ENCODE results near the gene PARD3B. TPM values are rescaled to one million over a fixed set of nuclear protein-coding genes. Genes with fewer than 3 reads are reported as not detected.

The PARD3B gene
- total RNA-seq, 2 donors from 2014 or later: 15.0 to 17.8 TPM

GRCh38 chr2:205087862-205088261 lies 542.6 kb downstream of the PARD3B start:
- no peak overlapping the region for H3K27ac ChIP-seq
- DNase-seq (no peak), ATAC-seq (no peak)
- no peak overlapping the region for H3K4me3 ChIP-seq
- 91 to 96% methylated on average over 4 of the region's 4 CpGs for WGBS, 2 donors
- no peaks in the 10 kb centered on the region for H3K27me3 ChIP-seq
- TF ChIP-seq CTCF (IDR thresholded peaks at IDR 0.05): no peak
- intact Hi-C loops (cut with DNase I): no loop called here
- no peaks in the 10 kb centered on the region for H3K4me1 ChIP-seq
- H3K36me3 ChIP-seq (replicated peaks in 1 of 2; ENCODE audit: insufficient read depth in 1 of 2, low read depth in 2 of 2): no peaks in the 10 kb centered on the region
- no peaks in the 10 kb centered on the region for H3K9me3 ChIP-seq

DNA sequence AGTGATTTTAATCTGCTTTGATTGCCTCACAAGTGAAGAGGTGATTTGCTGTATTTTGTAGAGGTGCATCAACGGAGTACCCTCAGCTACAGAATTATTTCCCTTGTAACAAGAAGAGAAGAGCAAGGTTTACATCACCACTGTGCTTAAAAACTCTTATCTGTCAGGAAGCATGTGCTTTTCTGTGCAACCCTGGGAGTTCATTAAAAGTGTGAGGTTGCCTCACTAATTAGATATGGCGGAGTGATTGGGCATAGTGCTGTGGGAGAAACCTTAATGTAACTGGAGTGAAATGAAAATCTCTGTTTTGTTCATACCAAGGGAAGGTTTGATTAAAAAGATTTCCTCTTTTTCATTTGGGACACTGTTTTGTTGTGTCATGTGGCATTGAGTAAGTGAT lies 544.7 kb downstream of the PARD3B start:
- intact Hi-C loops (cut with DNase I): no loop called here
- ATAC-seq: no peak
- no peak overlapping the region for H3K4me3 ChIP-seq

DNA sequence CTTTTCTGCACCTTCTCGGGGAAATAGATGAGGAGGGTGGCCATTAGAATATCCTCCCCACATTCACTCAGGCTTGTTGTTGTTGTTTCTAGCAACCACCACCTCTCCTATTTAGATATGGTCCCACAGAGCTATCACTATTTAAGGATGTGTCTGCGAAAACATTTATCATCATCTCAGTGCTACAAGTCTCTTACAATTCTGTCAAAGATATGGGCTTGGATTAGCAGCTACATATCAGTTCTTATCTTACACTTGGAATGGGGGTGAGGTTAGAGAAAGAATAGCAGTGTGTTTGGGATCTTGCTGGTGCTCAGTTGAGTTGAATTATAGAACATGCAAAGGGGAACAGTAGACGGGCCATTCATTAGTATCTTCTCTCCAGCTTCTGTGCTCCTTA lies 546.1 kb downstream of the PARD3B start:
- no peaks in the 10 kb centered on the region for H3K4me1 ChIP-seq
- no peaks in the 10 kb centered on the region for H3K27me3 ChIP-seq
- TF ChIP-seq POLR2A (IDR thresholded peaks at IDR 0.05) (no peak), CTCF (IDR thresholded peaks at IDR 0.05) (no peak)
- H3K27ac ChIP-seq: no peak overlapping the region
- ATAC-seq (no peak), DNase-seq (no peak)
- 88 to 91% methylated on average over 3 of the region's 3 CpGs for WGBS, 2 donors
- H3K4me3 ChIP-seq: no peak overlapping the region
- H3K9me3 ChIP-seq: no peaks in the 10 kb centered on the region
- no peaks in the 10 kb centered on the region for H3K36me3 ChIP-seq (replicated peaks in 1 of 2; ENCODE audit: insufficient read depth in 1 of 2, low read depth in 2 of 2)
- intact Hi-C loops (cut with DNase I): no loop called here

More for the DNA sequence above, 544.7 kb downstream of the PARD3B start:
- no peak for TF ChIP-seq POLR2A (IDR thresholded peaks at IDR 0.05)
- TF ChIP-seq CTCF (IDR thresholded peaks at IDR 0.05): no peak
- no peaks in the 10 kb centered on the region for H3K4me1 ChIP-seq
- H3K27me3 ChIP-seq: no peaks in the 10 kb centered on the region
- no peaks in the 10 kb centered on the region for H3K9me3 ChIP-seq
- DNase-seq: no peak
- H3K27ac ChIP-seq: no peak overlapping the region
- H3K36me3 ChIP-seq (replicated peaks in 1 of 2; ENCODE audit: insufficient read depth in 1 of 2, low read depth in 2 of 2): no peaks in the 10 kb centered on the region
- WGBS, 2 donors: 94 to 98% methylated on average over 2 of the region's 2 CpGs

DNA sequence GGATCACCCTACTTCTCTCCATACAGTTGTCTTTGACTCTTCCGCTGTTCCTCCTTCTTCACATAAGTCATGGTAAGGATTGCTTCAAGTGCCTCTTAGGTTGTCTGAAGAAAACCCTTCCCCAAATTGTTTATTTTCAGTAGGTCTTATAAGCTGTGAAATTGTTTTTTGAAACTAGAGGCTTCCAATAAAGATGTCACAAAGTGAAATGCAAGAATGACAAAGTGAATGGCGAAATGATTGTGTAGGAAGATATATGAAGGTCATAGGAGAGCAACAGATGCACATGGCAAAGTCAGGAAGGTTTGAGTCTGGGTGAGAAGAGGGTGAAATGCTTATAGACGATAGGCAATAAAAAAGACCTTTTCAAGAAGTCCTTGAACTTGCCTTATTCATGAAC lies 548.8 kb downstream of the PARD3B start:
- no peaks in the 10 kb centered on the region for H3K4me1 ChIP-seq
- no peak overlapping the region for H3K4me3 ChIP-seq
- no peak for ATAC-seq
- no peak for DNase-seq
- 93 to 99% methylated on average over 3 of the region's 3 CpGs for WGBS, 2 donors
- no peaks in the 10 kb centered on the region for H3K9me3 ChIP-seq
- TF ChIP-seq POLR2A (IDR thresholded peaks at IDR 0.05) (no peak), CTCF (IDR thresholded peaks at IDR 0.05) (no peak)
- no peaks in the 10 kb centered on the region for H3K27me3 ChIP-seq
- no peak overlapping the region for H3K27ac ChIP-seq
- no peaks in the 10 kb centered on the region for H3K36me3 ChIP-seq (replicated peaks in 1 of 2; ENCODE audit: insufficient read depth in 1 of 2, low read depth in 2 of 2)
- intact Hi-C loops (cut with DNase I): no loop called here

- Histone ChIP-seq H3K9me3 (no peaks in the 10 kb centered on the region), H3K4me3 (no peak overlapping the region), H3K27ac (no peak overlapping the region), H3K4me1 (no peaks in the 10 kb centered on the region), H3K36me3 (replicated peaks in 1 of 2; ENCODE audit: insufficient read depth in 1 of 2, low read depth in 2 of 2) (no peaks in the 10 kb centered on the region), H3K27me3 (no peaks in the 10 kb centered on the region)
- DNase-seq (no peak), ATAC-seq (no peak)
- no peak for TF ChIP-seq CTCF (IDR thresholded peaks at IDR 0.05)
- no peak for TF ChIP-seq POLR2A (IDR thresholded peaks at IDR 0.05)
- WGBS, 2 donors: 82 to 89% methylated on average over 2 of the region's 2 CpGs
- intact Hi-C loops (cut with DNase I): no loop called here
Measured at GRCh38 chr2:205103699-205104098, 558.4 kb downstream of the PARD3B start.
